ENCODE results near the gene SLC44A1. TPM values are rescaled to one million over a fixed set of nuclear protein-coding genes. Genes with fewer than 3 reads are reported as not detected.

The SLC44A1 gene
- total and polyA plus RNA-seq, 2 of the 13 experiments (the other 11 are each of a cell fraction or from before 2014, with no cell fraction given) = 21.4 to 40.8 TPM

DNA sequence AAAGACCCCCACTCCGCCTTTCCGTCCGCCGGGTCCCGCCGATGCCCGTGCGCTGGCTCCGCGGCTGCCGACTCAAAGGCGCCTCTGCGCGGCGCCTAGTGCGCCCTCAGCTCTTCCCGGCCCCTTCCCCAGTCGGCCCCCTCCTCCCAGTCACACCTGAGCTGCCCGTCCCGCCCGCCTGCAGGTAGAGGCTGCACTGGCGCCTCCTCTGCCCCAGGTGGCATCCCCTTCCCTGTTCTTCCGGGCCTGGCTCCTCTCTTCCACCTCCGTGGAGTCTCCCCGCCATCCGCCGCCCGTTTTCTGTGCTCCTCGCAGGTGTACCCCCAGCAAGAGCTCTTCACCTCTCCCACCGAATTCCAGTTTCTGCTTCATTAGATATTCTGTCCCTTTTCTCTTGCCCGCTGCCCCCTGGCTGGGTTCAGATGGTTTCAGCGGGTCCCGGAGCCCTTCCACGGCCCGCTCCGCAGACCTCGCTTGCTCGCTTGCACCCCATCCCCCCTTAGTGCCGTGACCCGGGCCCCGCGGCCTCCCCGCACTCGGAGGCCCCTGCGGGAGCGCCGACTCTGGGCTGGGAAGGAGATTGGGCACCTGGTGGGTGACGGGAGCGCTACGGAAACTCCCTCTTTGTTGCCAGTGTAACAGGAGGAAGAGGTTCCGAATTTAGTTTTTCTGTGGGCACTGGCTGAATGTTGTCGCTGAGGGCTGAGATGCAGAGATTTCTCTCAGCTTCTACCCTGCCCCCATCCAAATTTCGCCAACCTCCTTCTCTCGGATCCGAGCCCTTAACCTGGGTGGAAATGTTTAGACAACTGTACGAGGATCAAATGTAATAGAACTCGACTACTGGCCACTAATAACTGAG lies 809 bp downstream of the SLC44A1 start (continued):
- TF ChIP-seq, protein P1, sequence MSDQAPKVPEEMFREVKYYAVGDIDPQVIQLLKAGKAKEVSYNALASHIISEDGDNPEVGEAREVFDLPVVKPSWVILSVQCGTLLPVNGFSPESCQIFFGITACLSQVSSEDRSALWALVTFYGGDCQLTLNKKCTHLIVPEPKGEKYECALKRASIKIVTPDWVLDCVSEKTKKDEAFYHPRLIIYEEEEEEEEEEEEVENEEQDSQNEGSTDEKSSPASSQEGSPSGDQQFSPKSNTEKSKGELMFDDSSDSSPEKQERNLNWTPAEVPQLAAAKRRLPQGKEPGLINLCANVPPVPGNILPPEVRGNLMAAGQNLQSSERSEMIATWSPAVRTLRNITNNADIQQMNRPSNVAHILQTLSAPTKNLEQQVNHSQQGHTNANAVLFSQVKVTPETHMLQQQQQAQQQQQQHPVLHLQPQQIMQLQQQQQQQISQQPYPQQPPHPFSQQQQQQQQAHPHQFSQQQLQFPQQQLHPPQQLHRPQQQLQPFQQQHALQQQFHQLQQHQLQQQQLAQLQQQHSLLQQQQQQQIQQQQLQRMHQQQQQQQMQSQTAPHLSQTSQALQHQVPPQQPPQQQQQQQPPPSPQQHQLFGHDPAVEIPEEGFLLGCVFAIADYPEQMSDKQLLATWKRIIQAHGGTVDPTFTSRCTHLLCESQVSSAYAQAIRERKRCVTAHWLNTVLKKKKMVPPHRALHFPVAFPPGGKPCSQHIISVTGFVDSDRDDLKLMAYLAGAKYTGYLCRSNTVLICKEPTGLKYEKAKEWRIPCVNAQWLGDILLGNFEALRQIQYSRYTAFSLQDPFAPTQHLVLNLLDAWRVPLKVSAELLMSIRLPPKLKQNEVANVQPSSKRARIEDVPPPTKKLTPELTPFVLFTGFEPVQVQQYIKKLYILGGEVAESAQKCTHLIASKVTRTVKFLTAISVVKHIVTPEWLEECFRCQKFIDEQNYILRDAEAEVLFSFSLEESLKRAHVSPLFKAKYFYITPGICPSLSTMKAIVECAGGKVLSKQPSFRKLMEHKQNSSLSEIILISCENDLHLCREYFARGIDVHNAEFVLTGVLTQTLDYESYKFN (CRISPR knock-in tag; conservative IDR thresholded peaks at IDR 0.05) = 0 out of 2 replicates have a peak, but pooled peaks have one; percentile 18
- TF ChIP-seq NPAS2 (CRISPR knock-in tag; IDR thresholded peaks at IDR 0.05; ENCODE audit: borderline replicate concordance) = no peak
- TF ChIP-seq, protein P2, sequence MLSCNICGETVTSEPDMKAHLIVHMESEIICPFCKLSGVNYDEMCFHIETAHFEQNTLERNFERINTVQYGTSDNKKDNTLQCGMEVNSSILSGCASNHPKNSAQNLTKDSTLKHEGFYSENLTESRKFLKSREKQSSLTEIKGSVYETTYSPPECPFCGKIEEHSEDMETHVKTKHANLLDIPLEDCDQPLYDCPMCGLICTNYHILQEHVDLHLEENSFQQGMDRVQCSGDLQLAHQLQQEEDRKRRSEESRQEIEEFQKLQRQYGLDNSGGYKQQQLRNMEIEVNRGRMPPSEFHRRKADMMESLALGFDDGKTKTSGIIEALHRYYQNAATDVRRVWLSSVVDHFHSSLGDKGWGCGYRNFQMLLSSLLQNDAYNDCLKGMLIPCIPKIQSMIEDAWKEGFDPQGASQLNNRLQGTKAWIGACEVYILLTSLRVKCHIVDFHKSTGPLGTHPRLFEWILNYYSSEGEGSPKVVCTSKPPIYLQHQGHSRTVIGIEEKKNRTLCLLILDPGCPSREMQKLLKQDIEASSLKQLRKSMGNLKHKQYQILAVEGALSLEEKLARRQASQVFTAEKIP (CRISPR knock-in tag; IDR thresholded peaks at IDR 0.05; ENCODE audit: borderline replicate concordance) = no peak
- no peak for TF ChIP-seq SMYD3 (CRISPR knock-in tag; IDR thresholded peaks at IDR 0.05)
- 0 out of 2 replicates have a peak, but pooled peaks have one; percentile 39 for TF ChIP-seq GFI1 (CRISPR knock-in tag; IDR thresholded peaks at IDR 0.05; ENCODE audit: borderline replicate concordance)
- TF ChIP-seq GATAD1 (CRISPR knock-in tag; IDR thresholded peaks at IDR 0.05) = no peak
- no peak for TF ChIP-seq ZNF776 (CRISPR knock-in tag; IDR thresholded peaks at IDR 0.05)
- no peak for TF ChIP-seq ZHX1 (CRISPR knock-in tag; IDR thresholded peaks at IDR 0.05; ENCODE audit: low read depth)
- no peak for TF ChIP-seq FUBP1 (CRISPR knock-in tag; IDR thresholded peaks at IDR 0.05; ENCODE audit: borderline replicate concordance)
- TF ChIP-seq ZNF841 (CRISPR knock-in tag; IDR thresholded peaks at IDR 0.05; ENCODE audit: borderline replicate concordance) = 0 out of 2 replicates have a peak, but pooled peaks have one; percentile 31
- TF ChIP-seq ZNF569 (CRISPR knock-in tag; IDR thresholded peaks at IDR 0.05; ENCODE audit: borderline replicate concordance) = no peak
- TF ChIP-seq NCOA1 (CRISPR knock-in tag; IDR thresholded peaks at IDR 0.05) = peak; percentile 62; the same call in 1 of the 2 replicates
- TF ChIP-seq GABPB1 (CRISPR knock-in tag; IDR thresholded peaks at IDR 0.05) = peak; percentile 35; the same call in 1 of the 2 replicates
- no peak for TF ChIP-seq FOSL2 (CRISPR knock-in tag; IDR thresholded peaks at IDR 0.05)
- TF ChIP-seq ZNF749 (CRISPR knock-in tag; IDR thresholded peaks at IDR 0.05; ENCODE audit: borderline replicate concordance) = no peak
- peak; percentile 52 for TF ChIP-seq AGO2 (optimal IDR thresholded peaks at IDR 0.05; ENCODE audit: low read depth, low read length)
- no peak for TF ChIP-seq BHLHE40 (IDR thresholded peaks at IDR 0.05; ENCODE audit: low read length)
- no peak for TF ChIP-seq EHMT2 (IDR thresholded peaks at IDR 0.05; ENCODE audit: borderline replicate concordance, low read depth, low read length)
